ENCODE measurements around the gene PTPRS.

DNA sequence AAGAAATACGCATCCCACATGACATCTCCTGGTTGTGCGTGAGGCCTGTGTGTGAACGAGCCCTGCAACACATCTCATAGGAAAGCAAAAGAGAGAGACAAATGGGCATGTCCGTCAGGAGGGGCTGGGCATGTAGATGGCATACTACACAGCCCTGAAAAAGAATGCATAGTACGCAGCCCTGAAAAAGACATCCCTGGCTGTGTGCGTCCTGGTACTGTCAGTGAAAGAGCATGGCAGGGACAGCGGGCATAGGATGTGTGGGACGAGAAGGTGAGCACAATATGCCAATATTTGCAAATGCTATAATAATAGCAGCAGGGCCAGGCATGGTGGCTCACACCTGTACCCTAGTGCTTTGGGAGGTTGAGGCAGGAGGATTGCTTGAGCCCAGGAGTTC is 28.6 kb downstream of the PTPRS start:
- no peak for TF ChIP-seq POLR2AphosphoS5 (IDR thresholded peaks at IDR 0.05; ENCODE audit: control insufficient read depth, insufficient read depth, low read depth, low read length)
- no peak for TF ChIP-seq ZNF561 (CRISPR knock-in tag; conservative IDR thresholded peaks at IDR 0.05)
- TF ChIP-seq ZC3H4 (CRISPR knock-in tag; IDR thresholded peaks at IDR 0.05; ENCODE audit: borderline replicate concordance): no peak
- TF ChIP-seq, protein P1, sequence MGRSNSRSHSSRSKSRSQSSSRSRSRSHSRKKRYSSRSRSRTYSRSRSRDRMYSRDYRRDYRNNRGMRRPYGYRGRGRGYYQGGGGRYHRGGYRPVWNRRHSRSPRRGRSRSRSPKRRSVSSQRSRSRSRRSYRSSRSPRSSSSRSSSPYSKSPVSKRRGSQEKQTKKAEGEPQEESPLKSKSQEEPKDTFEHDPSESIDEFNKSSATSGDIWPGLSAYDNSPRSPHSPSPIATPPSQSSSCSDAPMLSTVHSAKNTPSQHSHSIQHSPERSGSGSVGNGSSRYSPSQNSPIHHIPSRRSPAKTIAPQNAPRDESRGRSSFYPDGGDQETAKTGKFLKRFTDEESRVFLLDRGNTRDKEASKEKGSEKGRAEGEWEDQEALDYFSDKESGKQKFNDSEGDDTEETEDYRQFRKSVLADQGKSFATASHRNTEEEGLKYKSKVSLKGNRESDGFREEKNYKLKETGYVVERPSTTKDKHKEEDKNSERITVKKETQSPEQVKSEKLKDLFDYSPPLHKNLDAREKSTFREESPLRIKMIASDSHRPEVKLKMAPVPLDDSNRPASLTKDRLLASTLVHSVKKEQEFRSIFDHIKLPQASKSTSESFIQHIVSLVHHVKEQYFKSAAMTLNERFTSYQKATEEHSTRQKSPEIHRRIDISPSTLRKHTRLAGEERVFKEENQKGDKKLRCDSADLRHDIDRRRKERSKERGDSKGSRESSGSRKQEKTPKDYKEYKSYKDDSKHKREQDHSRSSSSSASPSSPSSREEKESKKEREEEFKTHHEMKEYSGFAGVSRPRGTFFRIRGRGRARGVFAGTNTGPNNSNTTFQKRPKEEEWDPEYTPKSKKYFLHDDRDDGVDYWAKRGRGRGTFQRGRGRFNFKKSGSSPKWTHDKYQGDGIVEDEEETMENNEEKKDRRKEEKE (IDR thresholded peaks at IDR 0.05; ENCODE audit: borderline replicate concordance in 1 of 2, control insufficient read depth in 1 of 2, low read depth in 2 of 2, low read length in 1 of 2): no peak
- TF ChIP-seq NR2C2 (CRISPR knock-in tag; IDR thresholded peaks at IDR 0.05): no peak
- TF ChIP-seq NR2C2 (tag; IDR thresholded peaks at IDR 0.05): no peak
- TF ChIP-seq GATA2 (CRISPR knock-in tag; IDR thresholded peaks at IDR 0.05): no peak
- TF ChIP-seq ZNF589 (CRISPR knock-in tag; IDR thresholded peaks at IDR 0.05; ENCODE audit: low read depth): no peak
- TF ChIP-seq, protein P2, sequence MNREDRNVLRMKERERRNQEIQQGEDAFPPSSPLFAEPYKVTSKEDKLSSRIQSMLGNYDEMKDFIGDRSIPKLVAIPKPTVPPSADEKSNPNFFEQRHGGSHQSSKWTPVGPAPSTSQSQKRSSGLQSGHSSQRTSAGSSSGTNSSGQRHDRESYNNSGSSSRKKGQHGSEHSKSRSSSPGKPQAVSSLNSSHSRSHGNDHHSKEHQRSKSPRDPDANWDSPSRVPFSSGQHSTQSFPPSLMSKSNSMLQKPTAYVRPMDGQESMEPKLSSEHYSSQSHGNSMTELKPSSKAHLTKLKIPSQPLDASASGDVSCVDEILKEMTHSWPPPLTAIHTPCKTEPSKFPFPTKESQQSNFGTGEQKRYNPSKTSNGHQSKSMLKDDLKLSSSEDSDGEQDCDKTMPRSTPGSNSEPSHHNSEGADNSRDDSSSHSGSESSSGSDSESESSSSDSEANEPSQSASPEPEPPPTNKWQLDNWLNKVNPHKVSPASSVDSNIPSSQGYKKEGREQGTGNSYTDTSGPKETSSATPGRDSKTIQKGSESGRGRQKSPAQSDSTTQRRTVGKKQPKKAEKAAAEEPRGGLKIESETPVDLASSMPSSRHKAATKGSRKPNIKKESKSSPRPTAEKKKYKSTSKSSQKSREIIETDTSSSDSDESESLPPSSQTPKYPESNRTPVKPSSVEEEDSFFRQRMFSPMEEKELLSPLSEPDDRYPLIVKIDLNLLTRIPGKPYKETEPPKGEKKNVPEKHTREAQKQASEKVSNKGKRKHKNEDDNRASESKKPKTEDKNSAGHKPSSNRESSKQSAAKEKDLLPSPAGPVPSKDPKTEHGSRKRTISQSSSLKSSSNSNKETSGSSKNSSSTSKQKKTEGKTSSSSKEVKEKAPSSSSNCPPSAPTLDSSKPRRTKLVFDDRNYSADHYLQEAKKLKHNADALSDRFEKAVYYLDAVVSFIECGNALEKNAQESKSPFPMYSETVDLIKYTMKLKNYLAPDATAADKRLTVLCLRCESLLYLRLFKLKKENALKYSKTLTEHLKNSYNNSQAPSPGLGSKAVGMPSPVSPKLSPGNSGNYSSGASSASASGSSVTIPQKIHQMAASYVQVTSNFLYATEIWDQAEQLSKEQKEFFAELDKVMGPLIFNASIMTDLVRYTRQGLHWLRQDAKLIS (CRISPR knock-in tag; IDR thresholded peaks at IDR 0.05): no peak
- TF ChIP-seq, protein P3, sequence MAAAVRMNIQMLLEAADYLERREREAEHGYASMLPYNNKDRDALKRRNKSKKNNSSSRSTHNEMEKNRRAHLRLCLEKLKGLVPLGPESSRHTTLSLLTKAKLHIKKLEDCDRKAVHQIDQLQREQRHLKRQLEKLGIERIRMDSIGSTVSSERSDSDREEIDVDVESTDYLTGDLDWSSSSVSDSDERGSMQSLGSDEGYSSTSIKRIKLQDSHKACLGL (CRISPR knock-in tag; IDR thresholded peaks at IDR 0.05; ENCODE audit: borderline replicate concordance, poor library complexity, severe bottlenecking): no peak
- no peak for TF ChIP-seq ZNF79 (CRISPR knock-in tag; IDR thresholded peaks at IDR 0.05; ENCODE audit: low read depth)
- no peak for TF ChIP-seq CHD1 (IDR thresholded peaks at IDR 0.05; ENCODE audit: low read length)

Measured in K562 (cell line).